T-helper 1 cell treated with Interleukin-12 subunit alpha and Interleukin-12 subunit beta and Interleukin-4 antibody, amounts not matched to agents 30 ng/mL and 1 ng/mL, for 36 hours (primary cell): ENCODE measurements around the gene XPNPEP3. TPM values are rescaled to one million over a fixed set of nuclear protein-coding genes. Genes with fewer than 3 reads are reported as not detected.

Source experiments
- intact Hi-C: fragments of 100-400 bp; cut with micrococcal nuclease; formaldehyde crosslinking; loops from one replicate; pipeline ENCODE4 v1.15.1; 2024
- total RNA-seq: library from RNA; stranded (reverse); gene quantifications from 2 replicates; pipeline ENCODE4 v1.2.3, GENCODE V29; 2022

Gene XPNPEP3
- total RNA-seq, 1 donor from 2014 or later: 13.8 TPM

DNA sequence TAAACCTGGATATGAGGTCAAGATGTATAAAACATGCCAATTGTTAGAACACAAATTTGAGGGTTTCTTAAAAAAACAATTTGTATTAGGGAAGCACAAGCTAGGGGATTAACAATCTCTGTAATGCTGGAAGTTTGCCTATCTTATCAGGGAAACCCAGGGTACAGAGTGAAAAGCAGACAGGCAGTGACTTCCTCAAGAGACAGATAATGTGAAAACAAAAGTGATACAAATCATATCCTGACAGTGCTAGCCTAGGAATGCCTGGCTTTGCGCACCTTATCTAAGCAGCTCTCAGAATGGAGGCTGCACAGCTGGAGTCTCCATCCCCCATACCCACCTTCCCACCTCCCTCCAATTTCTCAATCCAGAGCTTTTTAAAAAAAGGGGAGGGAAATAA is 71.7 kb downstream of the XPNPEP3 start:
- intact Hi-C loops: no loop called here

DNA sequence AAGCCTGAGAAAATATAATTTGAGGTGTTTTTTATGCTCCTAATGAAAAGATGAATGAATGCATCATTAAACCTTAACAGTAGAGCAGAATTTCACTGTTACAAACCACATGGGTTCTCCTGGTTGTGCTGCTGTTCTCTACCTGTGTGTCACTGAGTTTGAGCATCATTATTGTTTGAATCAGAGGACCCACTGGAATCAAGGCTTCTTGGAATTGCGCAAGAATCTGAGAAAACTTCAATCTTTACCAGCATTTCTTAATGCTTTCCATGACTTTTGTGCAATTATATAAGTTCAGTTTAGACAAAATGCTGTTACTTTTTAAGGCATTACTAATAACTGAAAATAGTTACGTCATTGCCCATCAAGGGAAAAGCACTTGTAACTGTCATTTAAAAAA is 75.4 kb downstream of the XPNPEP3 start:
- intact Hi-C loops: no loop called here

DNA sequence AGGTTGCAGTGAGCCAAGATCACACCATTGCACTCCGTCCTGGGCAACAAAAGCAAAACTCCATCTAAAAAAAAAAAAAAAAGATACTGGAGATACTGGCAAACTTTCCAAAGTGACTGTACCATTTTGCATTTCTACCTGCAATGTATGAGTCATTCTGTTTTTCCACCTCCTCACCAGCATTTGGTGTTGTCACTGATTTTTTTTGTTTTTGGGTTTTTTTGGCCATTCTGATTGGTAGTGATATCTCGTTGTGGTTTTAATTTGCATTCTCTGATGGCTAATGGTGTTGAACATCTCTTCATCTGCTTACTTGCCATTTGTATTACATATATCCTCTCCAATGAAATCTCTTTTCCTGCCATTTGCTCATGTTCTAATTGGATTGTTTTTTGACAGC is 82.3 kb downstream of the XPNPEP3 start:
- intact Hi-C loops: no loop called here

DNA sequence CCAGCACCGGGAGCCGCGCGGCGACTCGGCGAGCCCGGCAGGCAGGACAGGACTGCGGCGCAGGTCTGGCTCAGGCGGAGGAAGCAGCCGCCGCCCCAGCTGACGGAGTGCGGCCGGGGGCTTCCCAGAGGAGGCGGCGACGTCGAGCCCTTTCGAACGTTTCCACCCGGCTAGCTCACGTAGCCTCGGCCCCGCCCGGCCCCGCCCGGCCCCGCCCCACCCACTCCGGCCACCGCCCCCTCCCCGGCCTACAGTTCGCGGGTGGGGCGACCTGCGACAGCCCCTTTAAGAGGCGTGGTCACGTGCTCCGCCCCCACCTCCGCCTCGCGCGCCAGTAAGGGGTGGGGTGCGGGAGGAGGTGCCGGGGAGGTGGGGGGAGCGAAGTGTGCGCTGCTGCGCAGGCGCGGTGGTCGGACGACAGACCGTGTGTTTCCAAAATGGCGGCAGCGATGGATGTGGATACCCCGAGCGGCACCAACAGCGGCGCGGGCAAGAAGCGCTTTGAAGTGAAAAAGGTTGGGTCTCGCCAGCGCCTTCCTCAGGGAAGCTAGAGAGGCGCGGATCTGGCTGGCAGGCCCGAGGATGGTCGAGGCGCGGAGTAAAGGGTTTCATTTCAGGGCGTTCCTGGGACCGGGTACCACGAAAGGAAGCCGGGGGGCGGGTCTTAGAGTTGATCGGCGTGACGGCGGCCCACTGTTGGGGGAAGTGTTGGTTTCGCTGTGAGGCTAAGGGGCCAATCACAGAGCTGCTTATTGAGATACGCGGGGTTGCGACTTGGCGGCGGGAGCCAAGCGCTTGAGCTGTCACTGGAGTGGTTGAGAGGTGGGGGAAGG is 94.2 kb downstream of the XPNPEP3 start, which contains the start of gene RBX1:
RBX1 (plus strand) TSS at position 417 of the 833 bp plus-strand sequence; CDS start at position 438, 21 bp downstream.
- intact Hi-C loops: loop anchor here (1.0 to 5.0 kb wide), 17 partner anchors 29 to 1632 kb away; partner anchors contain the start of genes ACO2, ATF4, DESI1 and L3MBTL2

DNA sequence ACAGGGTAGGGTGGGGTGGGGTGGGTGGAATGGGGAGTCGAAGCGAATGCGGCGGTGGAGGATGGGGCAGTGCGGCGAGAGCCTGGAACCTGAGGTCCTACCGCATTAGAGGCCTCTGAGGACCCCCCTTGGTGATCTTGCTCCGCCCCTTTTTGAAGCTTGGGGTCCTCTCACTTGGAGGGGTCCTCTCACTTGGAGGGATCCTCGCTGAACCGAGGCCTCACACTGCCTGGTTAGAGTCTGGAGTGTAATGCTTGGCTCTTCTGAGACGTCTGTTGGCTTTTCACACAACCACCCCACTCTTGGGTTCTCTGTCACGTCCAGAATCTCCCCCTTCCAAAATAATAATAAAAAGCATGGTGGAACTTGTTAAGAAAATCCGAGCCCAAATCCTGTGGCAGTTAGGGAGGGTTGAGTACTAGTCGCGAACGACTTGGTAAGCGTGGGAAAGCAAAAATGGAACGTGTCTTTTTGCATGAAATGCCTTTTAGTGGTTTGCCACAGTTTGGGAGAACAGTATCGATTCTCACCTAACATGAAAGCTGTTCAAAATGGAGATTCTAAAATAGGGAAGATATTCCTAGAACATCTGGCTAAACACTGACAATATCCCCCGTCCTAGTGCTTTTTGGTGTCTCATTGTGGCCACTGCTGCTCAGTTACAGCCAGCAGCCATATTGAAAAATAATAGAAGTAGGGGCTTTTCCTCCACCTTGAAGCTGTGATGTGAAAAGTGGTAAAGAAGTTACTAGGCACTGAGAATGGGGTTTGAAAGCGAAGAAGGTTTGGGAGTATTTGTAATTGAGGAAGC is 95.1 kb downstream of the XPNPEP3 start:
- intact Hi-C loops: loop anchor here (1.0 to 5.0 kb wide), 17 partner anchors 30 to 1633 kb away; partner anchors contain the start of genes ACO2, ATF4, DESI1 and L3MBTL2

DNA sequence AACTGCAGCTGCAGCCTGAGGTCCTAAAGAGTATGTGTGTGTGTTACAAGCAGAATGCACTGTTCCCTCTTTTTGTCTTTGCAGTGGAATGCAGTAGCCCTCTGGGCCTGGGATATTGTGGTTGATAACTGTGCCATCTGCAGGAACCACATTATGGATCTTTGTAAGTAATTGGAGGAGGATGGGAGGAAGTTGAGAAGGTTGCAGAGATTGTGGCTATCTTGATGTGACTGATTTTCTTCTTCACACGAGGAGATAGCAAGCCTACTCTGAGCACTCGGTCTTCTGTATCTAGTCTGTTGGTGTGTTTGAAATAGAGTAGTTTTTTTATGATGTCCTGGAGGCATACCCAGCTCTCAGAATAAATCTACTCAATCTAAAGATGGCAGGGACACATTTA is 96.5 kb downstream of the XPNPEP3 start:
- intact Hi-C loops: loop anchor here (5.0 kb wide), 2 partner anchors 271 to 494 kb away; partner anchors contain the start of gene TOB2

DNA sequence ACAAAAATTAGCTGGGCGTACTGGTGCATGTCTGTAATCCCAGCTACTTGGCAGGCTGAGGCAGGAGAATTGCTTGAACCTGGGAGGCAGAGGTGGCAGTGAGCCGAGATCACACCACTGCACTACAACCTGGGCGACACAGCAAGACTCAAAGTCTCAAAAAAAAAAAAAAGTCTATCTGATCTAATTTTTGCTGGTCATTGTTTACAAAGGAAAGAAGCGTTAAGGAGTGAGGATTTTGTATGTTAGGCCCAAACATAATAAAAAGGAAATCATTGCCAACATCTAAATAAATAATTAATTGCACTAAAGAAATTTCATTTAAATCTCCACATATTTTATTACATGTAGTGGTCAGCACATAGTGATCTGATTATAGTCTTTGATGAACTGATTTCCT is 97.2 kb downstream of the XPNPEP3 start:
- intact Hi-C loops: loop anchor here (5.0 kb wide), 2 partner anchors 272 to 493 kb away; partner anchors contain the start of gene TOB2

DNA sequence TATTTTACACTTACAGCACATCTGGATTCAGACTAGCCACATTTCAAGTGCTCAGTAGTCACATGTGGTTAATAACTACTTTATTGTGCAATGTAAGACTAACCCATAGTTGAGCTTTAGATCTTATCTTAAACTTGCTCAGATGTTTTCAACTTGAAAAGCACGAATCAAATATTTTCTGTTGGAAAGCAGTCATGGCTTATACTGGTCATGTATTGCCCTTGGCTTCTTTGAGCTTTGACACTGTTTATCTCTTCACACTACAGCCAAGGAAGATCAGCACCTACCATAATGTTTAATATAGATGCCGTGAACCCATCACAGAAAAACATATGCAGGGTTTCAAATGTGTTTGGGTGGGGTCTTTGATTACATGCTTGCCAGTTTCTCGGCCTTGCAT is 98.6 kb downstream of the XPNPEP3 start:
- intact Hi-C loops: no loop called here

DNA sequence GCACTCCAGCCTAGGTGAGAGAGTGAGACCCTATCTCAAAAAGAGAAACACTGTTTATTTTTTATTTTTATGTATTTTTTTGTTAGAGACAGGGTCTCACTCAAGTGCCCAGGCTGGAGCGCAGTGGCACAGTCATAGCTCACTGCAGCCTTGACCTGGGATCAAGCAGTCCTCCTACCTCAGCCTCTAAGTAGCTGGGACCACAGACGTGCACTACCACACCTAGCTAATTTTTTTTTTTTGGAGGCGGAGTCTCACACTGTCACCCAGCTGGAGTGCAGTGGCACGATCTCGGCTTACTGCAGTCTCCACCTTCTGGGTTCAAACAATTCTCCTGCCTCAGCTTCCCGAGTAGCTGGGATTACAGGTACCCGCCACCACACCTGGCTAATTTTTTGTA is 100.7 kb downstream of the XPNPEP3 start:
- intact Hi-C loops: no loop called here

DNA sequence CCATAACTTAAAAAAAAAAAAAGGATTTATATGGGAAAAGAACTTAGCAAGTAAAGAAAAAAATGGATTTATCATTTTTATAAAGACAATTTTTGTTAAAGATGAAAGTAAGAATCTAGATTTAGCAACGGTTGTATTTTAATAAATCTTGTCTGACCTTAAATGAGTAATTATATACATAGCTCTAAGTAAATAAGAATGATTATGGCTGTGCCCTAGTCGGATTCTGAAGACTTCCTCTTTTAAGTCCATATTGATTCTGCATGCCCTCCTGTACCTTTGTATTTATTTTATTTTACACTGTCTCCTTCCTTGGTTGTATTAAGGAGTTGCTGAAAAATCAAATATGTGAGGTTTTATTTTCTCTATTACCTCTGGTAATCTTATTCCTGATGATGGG is 101.4 kb downstream of the XPNPEP3 start:
- intact Hi-C loops: no loop called here

DNA sequence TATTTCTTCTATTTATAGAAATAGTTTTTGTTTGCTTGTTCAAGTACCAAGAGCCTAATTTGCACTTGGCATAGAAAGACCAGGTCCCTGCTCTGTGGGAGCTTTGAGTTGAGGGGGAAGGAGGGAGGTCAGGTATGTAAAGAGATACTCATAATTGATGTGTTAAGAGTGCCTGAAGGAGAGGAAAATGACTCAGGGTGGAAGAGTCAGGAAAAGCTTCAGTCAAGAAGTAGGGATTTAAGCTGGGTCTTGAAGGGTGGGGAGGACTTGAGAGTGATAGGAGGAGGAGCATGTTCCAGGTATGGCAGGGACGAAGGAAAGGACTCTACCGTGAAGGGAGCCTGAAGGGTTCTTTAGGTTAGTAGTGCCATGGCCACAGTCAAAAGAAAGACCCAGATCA is 103.2 kb downstream of the XPNPEP3 start:
- intact Hi-C loops: no loop called here

DNA sequence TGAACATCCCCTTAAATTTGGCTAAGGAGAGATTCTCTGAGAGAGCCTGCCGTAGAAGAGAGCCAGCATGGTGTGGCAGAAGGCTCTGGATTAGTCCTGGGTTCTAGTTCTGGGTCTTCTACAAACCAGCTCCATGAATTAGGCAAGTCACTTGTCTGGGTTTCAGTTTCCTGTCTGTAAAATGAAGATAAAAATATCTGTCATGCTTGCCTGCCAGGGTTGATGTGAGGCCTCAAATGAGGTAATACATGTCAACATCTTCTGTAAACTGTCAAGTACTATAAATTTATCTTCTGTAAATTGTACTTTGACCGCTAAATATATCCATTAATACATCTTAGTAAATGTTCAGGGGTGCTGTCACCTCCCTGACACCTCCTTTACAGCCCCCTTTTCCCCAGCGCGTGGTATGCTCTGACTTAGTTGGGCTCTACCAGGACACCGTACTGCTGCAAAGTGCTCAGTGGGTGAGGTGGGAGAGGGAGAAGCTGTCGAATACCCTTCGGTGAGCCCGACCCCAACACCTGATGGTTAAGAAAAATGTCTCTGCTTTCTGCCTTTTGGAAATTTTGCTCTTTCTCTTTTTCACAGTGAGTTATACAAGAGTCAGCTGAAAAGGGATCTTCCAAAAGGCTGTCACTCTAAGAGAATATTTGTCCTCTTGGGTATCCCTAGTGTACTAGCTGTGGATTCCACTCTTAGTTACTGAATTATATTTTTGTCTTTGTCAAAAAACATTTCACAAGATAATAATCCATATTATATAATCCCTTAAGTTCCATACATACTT is 109.2 kb downstream of the XPNPEP3 start:
- intact Hi-C loops: no loop called here

DNA sequence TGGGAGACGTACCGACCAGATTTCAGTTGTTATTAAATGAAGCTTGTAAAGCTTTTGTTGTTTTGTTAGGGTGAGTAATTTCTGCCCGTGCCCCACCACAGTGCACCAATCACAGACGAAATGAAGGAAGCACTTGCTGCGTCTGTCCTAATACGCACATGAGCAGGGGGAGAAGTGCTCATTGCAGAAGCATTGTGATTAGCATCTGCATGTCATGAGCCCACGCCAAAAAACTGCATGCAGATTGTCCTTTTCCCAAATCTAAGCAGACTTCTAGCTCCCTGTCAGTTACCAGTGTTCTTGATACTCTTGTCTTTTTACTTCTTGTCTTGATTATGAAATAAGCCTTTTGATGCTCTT is 109.8 kb downstream of the XPNPEP3 start:
- intact Hi-C loops: no loop called here

DNA sequence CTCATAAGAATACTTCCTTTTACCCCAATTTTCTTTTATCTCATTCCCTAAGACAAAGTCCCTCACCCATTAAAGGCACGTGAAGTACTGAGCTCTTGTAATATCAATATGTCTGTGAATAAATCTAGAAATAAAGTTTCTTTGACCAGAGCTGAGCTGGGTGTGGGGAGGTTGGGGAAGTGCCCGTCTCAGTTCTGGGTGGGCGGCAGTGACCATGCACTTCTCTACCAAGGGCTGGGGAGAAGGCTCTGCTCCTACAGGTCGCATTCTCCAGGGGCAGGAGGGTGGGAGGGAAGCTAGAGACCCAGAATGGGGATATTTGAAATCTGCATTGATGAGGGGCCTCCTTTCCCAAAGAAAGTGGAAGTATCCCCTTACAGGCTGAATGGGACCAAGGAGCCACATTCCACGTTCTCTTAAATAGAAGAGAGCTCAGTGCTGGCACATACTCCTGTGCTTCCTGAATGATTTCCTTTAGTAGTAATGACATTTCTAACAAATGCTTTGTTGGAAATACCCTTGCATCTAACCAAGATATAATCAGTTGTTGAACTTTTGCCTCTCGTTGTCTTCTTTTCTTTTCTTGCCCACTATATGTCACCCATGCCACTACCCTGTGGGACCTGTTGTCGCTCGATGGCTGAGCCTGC is 110.3 kb downstream of the XPNPEP3 start:
- intact Hi-C loops: no loop called here

DNA sequence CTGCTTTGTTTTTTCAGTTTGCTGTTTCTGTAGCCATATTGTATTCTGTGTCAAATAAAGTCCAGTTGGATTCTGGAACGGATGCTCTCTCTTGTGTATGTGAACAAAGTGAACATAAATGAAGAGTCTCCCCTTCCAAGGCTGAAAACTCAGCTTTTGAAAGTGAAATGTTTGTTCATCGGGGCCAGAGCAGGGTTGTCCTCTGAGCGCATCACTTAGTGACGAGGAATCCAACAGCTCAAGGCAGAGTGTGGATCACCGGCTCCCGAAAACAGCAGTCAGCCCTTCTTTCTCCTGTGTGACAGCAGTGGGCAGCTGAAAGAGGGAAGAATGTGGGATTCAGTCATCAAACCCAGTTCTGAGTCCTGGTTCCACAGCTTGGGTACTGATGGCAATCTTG is 115.6 kb downstream of the XPNPEP3 start:
- intact Hi-C loops: no loop called here

DNA sequence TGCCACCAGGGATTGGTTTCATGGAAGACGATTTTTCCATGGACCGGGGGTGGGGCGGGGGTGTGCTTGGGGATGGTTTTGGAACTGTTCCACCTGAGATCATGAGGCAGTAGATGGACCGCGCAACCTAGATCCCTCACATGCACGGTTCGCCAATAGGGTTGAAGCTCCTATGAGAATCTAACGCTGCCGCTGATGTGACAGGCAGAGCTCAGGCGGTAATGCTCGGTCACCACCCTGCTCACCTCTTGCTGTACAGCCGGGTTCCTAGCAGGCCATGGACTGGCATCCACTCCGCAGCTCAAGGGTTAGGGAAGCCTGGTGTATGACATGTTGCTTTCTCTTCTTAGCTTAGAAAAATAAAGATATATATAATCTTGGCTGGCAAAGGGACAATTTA is 116.2 kb downstream of the XPNPEP3 start:
- intact Hi-C loops: no loop called here

DNA sequence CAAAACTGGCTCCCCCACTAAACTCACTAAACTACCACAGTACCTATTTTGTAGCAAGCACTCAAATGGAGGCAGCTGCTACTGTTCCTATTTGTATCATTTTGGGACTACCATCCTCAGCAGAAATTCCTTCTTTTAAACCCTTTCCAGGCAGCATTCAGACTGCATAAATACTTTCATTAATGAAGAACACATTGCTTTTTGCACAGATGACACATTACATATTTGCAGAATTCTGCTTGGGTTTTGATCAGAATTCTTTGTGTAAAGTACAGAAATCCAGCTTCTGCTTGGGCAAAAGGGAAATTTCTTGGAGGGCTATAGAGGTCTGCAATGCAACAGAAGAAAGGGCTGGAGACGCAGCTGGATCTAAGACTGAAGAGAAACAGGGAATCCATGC is 118.4 kb downstream of the XPNPEP3 start:
- intact Hi-C loops: no loop called here

DNA sequence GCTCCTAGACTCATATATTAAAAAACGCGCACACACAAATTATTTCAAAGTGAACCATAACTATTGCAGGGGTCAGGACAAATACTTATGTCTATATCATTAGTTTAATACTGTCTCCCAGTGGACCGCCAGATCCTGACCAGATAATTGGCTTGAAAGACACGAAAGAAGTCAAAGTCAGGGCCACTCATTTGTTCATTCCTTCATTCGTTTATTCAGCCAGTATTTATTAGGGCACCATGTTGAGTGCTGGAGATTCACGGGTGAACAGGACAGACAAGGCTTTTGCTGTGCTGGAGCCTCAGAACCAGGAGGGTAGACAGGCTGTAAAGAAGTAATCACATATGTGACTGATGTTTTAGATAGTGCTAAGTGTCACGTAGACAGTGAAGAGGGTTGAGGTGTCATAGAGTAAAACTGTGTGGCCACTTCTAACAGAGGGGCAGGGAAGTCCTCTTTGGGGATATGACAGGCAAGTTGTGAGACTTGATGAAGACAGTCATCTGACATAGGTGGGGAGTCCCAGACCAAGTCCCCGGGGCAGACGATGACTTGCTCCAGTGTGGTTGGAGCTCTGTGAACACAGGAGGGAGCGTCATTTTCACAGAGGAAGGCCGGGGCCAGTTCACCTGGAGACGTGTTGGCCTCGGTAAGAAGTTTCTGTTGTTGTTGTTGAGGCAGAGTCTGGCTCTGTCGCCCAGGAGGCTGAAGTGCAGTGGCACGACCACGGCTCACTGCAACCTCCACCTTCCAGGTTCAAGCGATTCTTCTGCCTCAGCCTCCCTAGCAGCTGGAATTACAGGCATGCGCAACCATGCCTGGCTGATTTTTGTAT is 120.1 kb downstream of the XPNPEP3 start:
- intact Hi-C loops: no loop called here

DNA sequence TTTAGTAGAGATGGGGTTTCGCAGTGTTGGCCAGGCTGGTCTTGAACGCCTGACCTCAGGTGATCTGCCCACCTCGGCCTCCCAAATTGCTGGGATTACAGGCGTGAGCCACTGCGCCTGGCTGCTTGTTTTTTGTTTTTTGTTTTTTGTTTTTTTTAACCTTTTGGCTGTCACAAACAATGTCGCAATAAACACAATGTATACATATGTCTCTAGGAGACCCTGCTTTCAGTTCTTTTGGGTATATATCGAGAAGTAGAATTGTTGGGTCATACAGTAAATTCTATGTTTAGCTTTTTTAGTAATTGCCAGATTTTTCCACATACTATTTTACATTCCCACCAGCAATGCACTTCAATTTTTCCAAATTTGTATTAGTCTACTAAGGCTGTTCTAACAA is 122.2 kb downstream of the XPNPEP3 start:
- intact Hi-C loops: no loop called here

DNA sequence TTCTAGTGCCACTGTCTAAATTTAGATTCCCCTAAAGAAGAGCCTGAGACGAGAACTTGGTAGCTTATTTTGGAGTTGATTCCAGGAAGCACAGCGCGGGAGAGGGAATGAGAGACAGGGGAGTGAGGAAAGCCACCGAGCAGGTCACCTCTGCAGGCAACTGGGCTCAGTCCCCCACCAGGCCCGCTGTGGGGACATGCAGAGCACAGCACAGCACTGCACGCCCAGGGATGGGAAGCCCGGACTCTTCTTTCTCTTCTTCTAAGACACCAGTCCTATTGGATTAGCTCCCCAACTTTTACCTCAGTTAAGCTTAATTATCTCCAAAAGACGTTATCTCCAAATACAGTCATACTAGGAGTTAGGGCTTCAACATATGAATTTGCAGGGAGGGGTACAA is 122.9 kb downstream of the XPNPEP3 start:
- intact Hi-C loops: no loop called here
